Neural progenitor cell (in vitro differentiated cells): ENCODE data around the gene CYP3A5. TPM values are rescaled to one million over a fixed set of nuclear protein-coding genes. Genes with fewer than 3 reads are reported as not detected.

Experiments used
- DNase-seq: peaks from one replicate; pipeline ENCODE4 v3.0.0-alpha.2; 2016; ENCODE audit warnings: low spot score
- H2AFZ ChIP-seq: fragments of 200-600 bp; sonication (generic); replicated peaks from 2 replicates; pipeline ENCODE4 v1.6.1; 2016; ENCODE audit warnings: antibody characterized with exemption
- H3F3A ChIP-seq: fragments of 200-600 bp; sonication (generic); 2 replicates; pipeline ENCODE4 v1.6.1; 2016; ENCODE audit warnings: antibody characterized with exemption, low read depth
- H3K27ac ChIP-seq: fragments of 200-600 bp; sonication (generic); 2 replicates; pipeline ENCODE4 v1.5.1; 2016; ENCODE audit warnings: mild to moderate bottlenecking
- H3K27me3 ChIP-seq: fragments of 200-600 bp; sonication (generic); 2 replicates; pipeline ENCODE4 v1.6.1; 2016; ENCODE audit warnings: mild to moderate bottlenecking, moderate library complexity
- H3K36me3 ChIP-seq: fragments of 200-600 bp; sonication (generic); 2 replicates; pipeline ENCODE4 v1.5.1; 2016
- H3K4me1 ChIP-seq: fragments of 200-600 bp; sonication (generic); 2 replicates; pipeline ENCODE4 v1.6.1; 2016; ENCODE audit warnings: mixed run types
- H3K4me2 ChIP-seq: fragments of 200-600 bp; sonication (generic); 2 replicates; pipeline ENCODE4 v1.6.1; 2016
- H3K4me3 ChIP-seq: fragments of 200-600 bp; sonication (generic); 2 replicates; pipeline ENCODE4 v1.5.1; 2016
- H3K79me2 ChIP-seq: fragments of 200-600 bp; sonication (generic); 2 replicates; pipeline ENCODE4 v1.6.1; 2016; ENCODE audit warnings: low read depth
- H3K9ac ChIP-seq: fragments of 200-600 bp; sonication (generic); 2 replicates; pipeline ENCODE4 v1.6.1; 2016
- H3K9me3 ChIP-seq: fragments of 200-600 bp; sonication (generic); 2 replicates; pipeline ENCODE4 v1.5.1; 2016; ENCODE audit warnings: low read depth
- H4K20me1 ChIP-seq: fragments of 200-600 bp; sonication (generic); 2 replicates; pipeline ENCODE4 v1.6.1; 2016; ENCODE audit warnings: low read depth
- H3K27ac Mint-ChIP-seq: 3 replicates; pipeline ENCODE4 v1.8.0; 2021; ENCODE audit warnings: mixed read lengths
- H3K27me3 Mint-ChIP-seq: 2 replicates; pipeline ENCODE4 v1.8.0; 2022; ENCODE audit warnings: low read depth, mild to moderate bottlenecking, inconsistent platforms, moderate library complexity, mixed read lengths; ENCODE audit not compliant: insufficient read depth
- H3K36me3 Mint-ChIP-seq: 3 replicates; pipeline ENCODE4 v1.8.0; 2021; ENCODE audit warnings: mixed read lengths
- H3K4me1 Mint-ChIP-seq: 3 replicates; pipeline ENCODE4 v1.8.0; 2021; ENCODE audit warnings: mixed read lengths
- H3K4me3 Mint-ChIP-seq: 3 replicates; pipeline ENCODE4 v1.8.0; 2021; ENCODE audit warnings: mild to moderate bottlenecking, moderate library complexity, mixed read lengths
- H3K9me3 Mint-ChIP-seq: 3 replicates; pipeline ENCODE4 v1.8.0; 2020; ENCODE audit warnings: mixed read lengths
- EZH2 ChIP-seq: fragments of 200-600 bp; sonication (generic); IDR thresholded peaks from 2 replicates; pipeline ENCODE4 v1.6.1; 2017; ENCODE audit warnings: antibody characterized with exemption, mild to moderate bottlenecking, moderate library complexity
- EZH2phosphoT487 ChIP-seq: fragments of 200-600 bp; sonication (generic); IDR thresholded peaks from 2 replicates; pipeline ENCODE4 v1.6.1; 2017; ENCODE audit warnings: antibody characterized with exemption
- total RNA-seq: library from RNA; depleted of rRNA; stranded (reverse); fragments of >200 nt; gene quantifications from 2 replicates; pipeline ENCODE4 v1.2.3, GENCODE V29; 2015; ENCODE audit warnings: low replicate concordance
- TF ChIP-seq, protein P1 (sequence below): fragments of 200-600 bp; sonication (generic); IDR thresholded peaks from 2 replicates; pipeline ENCODE4 v1.5.1; 2017; ENCODE audit warnings: antibody characterized with exemption, mild to moderate bottlenecking

The CYP3A5 gene
- total RNA-seq, 1 donor from 2014 or later: not detected

DNA sequence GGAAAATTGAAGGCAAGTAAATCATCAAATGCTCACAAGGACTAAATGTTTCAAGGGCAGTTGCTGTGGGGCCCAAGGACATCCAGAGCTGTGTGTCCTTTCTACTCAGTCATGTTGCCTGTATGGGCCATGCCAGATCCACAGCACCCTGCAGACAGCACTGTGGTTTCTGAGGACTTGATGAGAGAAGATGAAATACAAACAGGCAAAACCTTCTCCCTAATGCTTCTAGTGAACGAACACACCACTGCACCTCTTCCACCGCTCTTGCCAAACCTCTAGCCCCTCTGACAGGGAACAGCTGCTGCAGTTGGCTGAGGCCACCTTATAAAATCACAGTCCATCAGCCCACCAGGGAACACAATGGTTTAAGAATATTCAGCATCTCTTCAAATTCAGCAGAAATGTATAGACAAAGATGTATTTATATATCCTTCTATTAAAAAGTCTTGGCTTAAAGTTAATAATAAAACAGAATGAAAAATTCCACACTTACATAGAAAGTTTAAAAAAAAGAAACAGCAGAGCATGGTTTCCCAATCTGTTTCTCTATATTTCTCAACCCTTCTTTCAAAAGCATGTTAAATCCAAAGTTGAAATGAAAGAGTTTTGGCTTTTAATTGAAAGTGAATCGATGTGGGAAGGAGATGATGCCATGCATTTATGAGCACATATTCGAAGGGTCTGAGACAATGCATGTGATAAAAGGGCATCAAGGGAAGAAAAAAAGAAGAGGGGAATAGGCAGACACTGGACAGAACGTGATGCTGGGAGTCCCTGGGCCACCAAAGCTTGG lies 41.2 kb upstream of the CYP3A5 start:
- no peak overlapping the region for H3K9ac ChIP-seq
- no peak overlapping the region for H3K4me3 ChIP-seq
- H3K27me3 ChIP-seq: no peaks in the 10 kb centered on the region
- Mint-ChIP-seq H3K36me3 (no peaks in the 10 kb centered on the region), H3K27ac (no peak overlapping the region), H3K4me3 (no peak overlapping the region), H3K27me3 (peaks cover 2% of the 10 kb centered on the region), H3K4me1 (no peaks in the 10 kb centered on the region), H3K9me3 (no peaks in the 10 kb centered on the region)
- H3K27ac ChIP-seq: no peak overlapping the region
- H2AFZ ChIP-seq: no peak overlapping the region
- no peaks in the 10 kb centered on the region for H3K79me2 ChIP-seq
- no peaks in the 10 kb centered on the region for H3K4me1 ChIP-seq
- H3K36me3 ChIP-seq: no peaks in the 10 kb centered on the region
- no peaks in the 10 kb centered on the region for H3F3A ChIP-seq
- TF ChIP-seq EZH2 (no peak), EZH2phosphoT487 (no peak)
- TF ChIP-seq, protein P1, sequence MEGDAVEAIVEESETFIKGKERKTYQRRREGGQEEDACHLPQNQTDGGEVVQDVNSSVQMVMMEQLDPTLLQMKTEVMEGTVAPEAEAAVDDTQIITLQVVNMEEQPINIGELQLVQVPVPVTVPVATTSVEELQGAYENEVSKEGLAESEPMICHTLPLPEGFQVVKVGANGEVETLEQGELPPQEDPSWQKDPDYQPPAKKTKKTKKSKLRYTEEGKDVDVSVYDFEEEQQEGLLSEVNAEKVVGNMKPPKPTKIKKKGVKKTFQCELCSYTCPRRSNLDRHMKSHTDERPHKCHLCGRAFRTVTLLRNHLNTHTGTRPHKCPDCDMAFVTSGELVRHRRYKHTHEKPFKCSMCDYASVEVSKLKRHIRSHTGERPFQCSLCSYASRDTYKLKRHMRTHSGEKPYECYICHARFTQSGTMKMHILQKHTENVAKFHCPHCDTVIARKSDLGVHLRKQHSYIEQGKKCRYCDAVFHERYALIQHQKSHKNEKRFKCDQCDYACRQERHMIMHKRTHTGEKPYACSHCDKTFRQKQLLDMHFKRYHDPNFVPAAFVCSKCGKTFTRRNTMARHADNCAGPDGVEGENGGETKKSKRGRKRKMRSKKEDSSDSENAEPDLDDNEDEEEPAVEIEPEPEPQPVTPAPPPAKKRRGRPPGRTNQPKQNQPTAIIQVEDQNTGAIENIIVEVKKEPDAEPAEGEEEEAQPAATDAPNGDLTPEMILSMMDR: no peak
- no peaks in the 10 kb centered on the region for H3K9me3 ChIP-seq
- H3K4me2 ChIP-seq: no peak overlapping the region
- H4K20me1 ChIP-seq: no peaks in the 10 kb centered on the region
- DNase-seq: no peak

DNA sequence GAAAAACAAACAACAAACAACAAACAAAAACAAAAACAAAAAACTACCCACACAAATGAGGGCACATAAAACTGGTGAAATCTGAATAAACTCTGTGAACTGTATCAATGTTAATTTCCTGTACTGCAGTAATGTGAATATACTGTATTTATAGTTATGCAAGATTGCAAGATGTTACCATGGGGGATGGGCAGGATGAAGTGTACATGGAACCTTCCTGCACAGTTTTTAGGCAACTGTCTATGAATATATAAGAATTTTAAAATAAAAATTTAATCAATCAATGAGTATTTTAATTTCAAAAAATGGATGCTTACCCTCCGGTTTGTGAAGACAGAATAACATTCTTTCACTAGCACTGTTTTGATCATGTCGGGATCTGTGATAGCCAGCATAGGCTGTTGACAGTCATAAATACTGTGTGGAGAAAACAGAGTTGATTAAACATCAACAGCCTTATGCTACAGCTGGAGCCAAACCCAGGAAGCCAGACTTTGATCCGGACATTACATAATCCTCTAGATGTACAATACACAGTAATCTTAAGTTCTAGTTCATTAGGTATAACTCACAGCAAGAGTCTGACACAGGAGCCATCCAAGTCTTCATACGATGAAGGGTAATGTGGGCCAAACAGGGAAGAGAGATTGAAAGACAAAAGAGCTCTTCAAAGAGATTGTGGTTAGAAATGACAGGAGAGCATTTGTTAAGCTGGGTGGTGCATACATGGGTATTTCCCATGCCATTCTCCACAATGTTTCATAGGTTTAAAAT lies 40.4 kb upstream of the CYP3A5 start:
- TF ChIP-seq EZH2: no peak
- TF ChIP-seq, protein P1: no peak
- TF ChIP-seq EZH2phosphoT487: no peak
- Histone ChIP-seq H3K4me1 (no peaks in the 10 kb centered on the region), H3K4me2 (no peak overlapping the region), H3K9ac (no peak overlapping the region), H4K20me1 (no peaks in the 10 kb centered on the region), H3K27ac (no peak overlapping the region), H3K4me3 (no peak overlapping the region), H3K36me3 (no peaks in the 10 kb centered on the region), H3K79me2 (no peaks in the 10 kb centered on the region), H2AFZ (no peak overlapping the region), H3K9me3 (no peaks in the 10 kb centered on the region), H3K27me3 (no peaks in the 10 kb centered on the region), H3F3A (no peaks in the 10 kb centered on the region)
- Mint-ChIP-seq H3K4me3 (no peak overlapping the region), H3K27ac (no peak overlapping the region), H3K36me3 (no peaks in the 10 kb centered on the region), H3K4me1 (no peaks in the 10 kb centered on the region), H3K27me3 (peaks cover 2% of the 10 kb centered on the region), H3K9me3 (no peaks in the 10 kb centered on the region)
- DNase-seq: no peak

DNA sequence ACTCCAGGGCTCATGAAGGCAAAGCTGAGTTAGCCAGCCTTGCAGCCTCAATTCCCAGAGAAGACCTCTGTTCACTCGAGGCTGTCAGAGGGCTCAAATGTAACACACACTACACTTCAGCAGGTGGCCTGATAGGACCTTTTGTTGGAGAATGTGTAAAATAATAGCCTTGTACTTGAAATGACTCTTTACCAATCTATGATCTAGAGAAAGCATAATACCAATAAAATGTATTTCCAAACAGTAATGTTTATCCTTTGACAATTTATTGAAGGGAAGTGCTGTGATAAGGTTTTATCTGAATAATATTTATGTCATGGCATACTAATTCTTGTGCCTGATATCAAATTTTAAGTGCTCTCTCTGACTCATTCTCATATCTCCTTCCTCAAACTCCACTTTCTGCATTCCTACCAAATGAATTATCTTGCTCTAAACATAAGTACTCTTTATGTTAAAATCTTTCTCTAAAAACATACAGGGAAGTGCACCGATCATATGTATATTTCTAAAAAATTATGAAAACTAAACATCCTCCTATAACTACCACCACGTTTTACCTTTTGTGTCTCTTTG lies 34.3 kb upstream of the CYP3A5 start:
- H3K9me3 Mint-ChIP-seq: no peaks in the 10 kb centered on the region
- no peak overlapping the region for H3K27ac Mint-ChIP-seq
- H2AFZ ChIP-seq: no peak overlapping the region
- H3K36me3 Mint-ChIP-seq: no peaks in the 10 kb centered on the region
- H3K79me2 ChIP-seq: no peaks in the 10 kb centered on the region
- no peaks in the 10 kb centered on the region for H4K20me1 ChIP-seq
- H3K4me3 Mint-ChIP-seq: no peak overlapping the region
- no peaks in the 10 kb centered on the region for H3K27me3 Mint-ChIP-seq
- no peaks in the 10 kb centered on the region for H3K4me1 Mint-ChIP-seq
- no peaks in the 10 kb centered on the region for H3K9me3 ChIP-seq
- H3K4me2 ChIP-seq: no peak overlapping the region
- no peak overlapping the region for H3K9ac ChIP-seq
- H3K27ac ChIP-seq: no peak overlapping the region
- no peak for DNase-seq
- TF ChIP-seq EZH2phosphoT487 (no peak), EZH2 (no peak)
- TF ChIP-seq, protein P1: no peak
- no peak overlapping the region for H3K4me3 ChIP-seq
- no peaks in the 10 kb centered on the region for H3K4me1 ChIP-seq
- no peaks in the 10 kb centered on the region for H3F3A ChIP-seq
- H3K27me3 ChIP-seq: no peaks in the 10 kb centered on the region
- no peaks in the 10 kb centered on the region for H3K36me3 ChIP-seq
